Uterus (tissue), 4 donors: ENCODE measurements around the gene TYSND1. TPM values are rescaled to one million over a fixed set of nuclear protein-coding genes. Genes with fewer than 3 reads are reported as not detected.
A peak's percentile ranks its signal among the peaks of the same experiment; 100 is the strongest.

ENCODE experiments used
- DNase-seq, 2 donors: peaks; one replicate each; pipeline ENCODE4 v3.0.0-alpha.2; 2019 to 2020
- H3K27ac ChIP-seq, 2 donors: fragments of 200-600 bp; sonication (generic); 1 replicate in 1 of 2; 2 replicates in 1 of 2; pipeline ENCODE4 v1.5.1; 2016 to 2018
- H3K27me3 ChIP-seq, 2 donors: fragments of 200-600 bp; sonication (generic); one replicate each; pipeline ENCODE4 v1.5.1; 2018 to 2019; ENCODE audit warnings: control low read depth in 1 of 2
- H3K36me3 ChIP-seq, 2 donors: fragments of 200-600 bp; sonication (generic); one replicate each; pipeline ENCODE4 v1.5.1; 2019; ENCODE audit warnings: control low read depth in 1 of 2
- H3K4me1 ChIP-seq, 2 donors: fragments of 200-600 bp; sonication (generic); one replicate each; pipeline ENCODE4 v1.5.1; 2018 to 2019; ENCODE audit warnings: control low read depth in 1 of 2
- H3K4me3 ChIP-seq, 2 donors: fragments of 200-600 bp; sonication (generic); 1 replicate in 1 of 2; 2 replicates in 1 of 2; pipeline ENCODE4 v1.5.1; 2018 to 2019; ENCODE audit warnings: mild to moderate bottlenecking in 1 of 2
- H3K9me3 ChIP-seq, 2 donors: fragments of 200-600 bp; sonication (generic); one replicate each; pipeline ENCODE4 v1.5.1; 2019; ENCODE audit warnings: control low read depth in 1 of 2
- POLR2A ChIP-seq, 2 donors: fragments of 450-650 bp; IDR thresholded peaks; one replicate each; pipeline ENCODE4 v1.6.1; 2016; ENCODE audit warnings: antibody characterized with exemption in 2 of 2, mild to moderate bottlenecking in 1 of 2, moderate library complexity in 1 of 2
- intact Hi-C: fragments of 100-400 bp; cut with DNase I; formaldehyde crosslinking; loops from one replicate; pipeline ENCODE4 v1.15.1; 2023; ENCODE audit warnings: low total_unique reads
- total RNA-seq, 4 donors: library from RNA; depleted of rRNA in 3 of 4; stranded (reverse); fragments of >200 nt in 3 of 4; gene quantifications; one replicate each; pipeline versions ENCODE4 v1.1.0 to v1.2.4, GENCODE V29; 2014 to 2023
- TF ChIP-seq, protein P1 (sequence below), 4 experiments: fragments of 200-600 bp in 2 of 4; fragments of 450-650 bp in 2 of 4; sonication (generic) in 2 of 4; IDR thresholded peaks; one replicate each; pipeline ENCODE4 v1.5.1; 2016 to 2019; ENCODE audit warnings: antibody characterized with exemption in 4 of 4, mild to moderate bottlenecking in 2 of 4, moderate library complexity in 1 of 4
- donor health status: DM: yes; HTN: yes; CAD: no.

TYSND1 gene
- total RNA-seq, 4 donors from 2014 or later, result 5.4 to 15.9 (median 12.7) TPM

DNA sequence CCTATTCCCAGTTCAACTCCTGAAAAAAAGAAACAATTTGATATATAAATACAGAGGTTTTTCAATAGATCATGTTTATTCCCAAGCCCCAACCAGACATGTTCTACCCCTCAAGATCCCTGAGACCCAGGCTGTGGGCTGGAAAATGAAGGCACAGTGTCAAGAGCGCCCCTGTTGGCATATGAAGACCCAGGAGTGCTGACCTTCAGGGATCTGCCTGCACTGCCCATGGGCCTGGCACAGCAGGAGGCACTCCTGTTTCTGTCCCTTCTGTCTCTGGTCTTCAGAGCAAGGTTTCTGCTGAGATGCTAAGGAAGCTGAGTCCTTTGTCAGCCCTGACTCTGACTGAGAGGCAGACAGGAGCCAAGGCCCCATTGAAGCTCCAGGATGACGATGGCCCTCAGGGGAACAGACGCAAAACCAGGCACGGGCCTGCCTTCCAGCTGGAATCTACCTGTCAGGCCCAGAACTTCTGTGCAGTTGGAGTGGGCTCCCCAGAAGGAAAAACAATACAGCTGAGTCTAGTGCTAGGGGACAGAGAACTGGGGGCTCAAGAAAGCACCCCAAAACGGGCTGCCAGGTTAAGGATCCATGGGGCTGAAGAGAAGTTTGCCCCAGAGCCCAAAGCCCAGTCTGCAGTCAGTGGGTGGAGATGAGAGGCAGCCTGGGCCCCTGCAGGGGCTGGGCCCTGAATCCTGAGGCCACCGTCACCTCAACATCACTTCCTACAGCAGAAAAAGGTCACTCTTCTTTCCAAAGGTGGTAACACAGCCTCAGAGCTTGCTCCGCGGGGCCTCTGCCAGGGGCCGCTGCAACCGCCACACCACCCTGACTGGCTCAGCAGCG is 7.1 kb downstream of the TYSND1 start:
- no peaks in the 10 kb centered on the region for H3K27me3 ChIP-seq
- H3K36me3 ChIP-seq, result no peaks in the 10 kb centered on the region
- H3K27ac ChIP-seq, result no peak overlapping the region
- DNase-seq, result no peak
- H3K4me3 ChIP-seq, result no peak overlapping the region
- intact Hi-C loops, result no loop called here
- TF ChIP-seq POLR2A (IDR thresholded peaks at IDR 0.05), result no peak
- TF ChIP-seq, protein P1, sequence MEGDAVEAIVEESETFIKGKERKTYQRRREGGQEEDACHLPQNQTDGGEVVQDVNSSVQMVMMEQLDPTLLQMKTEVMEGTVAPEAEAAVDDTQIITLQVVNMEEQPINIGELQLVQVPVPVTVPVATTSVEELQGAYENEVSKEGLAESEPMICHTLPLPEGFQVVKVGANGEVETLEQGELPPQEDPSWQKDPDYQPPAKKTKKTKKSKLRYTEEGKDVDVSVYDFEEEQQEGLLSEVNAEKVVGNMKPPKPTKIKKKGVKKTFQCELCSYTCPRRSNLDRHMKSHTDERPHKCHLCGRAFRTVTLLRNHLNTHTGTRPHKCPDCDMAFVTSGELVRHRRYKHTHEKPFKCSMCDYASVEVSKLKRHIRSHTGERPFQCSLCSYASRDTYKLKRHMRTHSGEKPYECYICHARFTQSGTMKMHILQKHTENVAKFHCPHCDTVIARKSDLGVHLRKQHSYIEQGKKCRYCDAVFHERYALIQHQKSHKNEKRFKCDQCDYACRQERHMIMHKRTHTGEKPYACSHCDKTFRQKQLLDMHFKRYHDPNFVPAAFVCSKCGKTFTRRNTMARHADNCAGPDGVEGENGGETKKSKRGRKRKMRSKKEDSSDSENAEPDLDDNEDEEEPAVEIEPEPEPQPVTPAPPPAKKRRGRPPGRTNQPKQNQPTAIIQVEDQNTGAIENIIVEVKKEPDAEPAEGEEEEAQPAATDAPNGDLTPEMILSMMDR (IDR thresholded peaks at IDR 0.05), result no peak
- H3K9me3 ChIP-seq, result no peaks in the 10 kb centered on the region
- no peaks in the 10 kb centered on the region for H3K4me1 ChIP-seq

DNA sequence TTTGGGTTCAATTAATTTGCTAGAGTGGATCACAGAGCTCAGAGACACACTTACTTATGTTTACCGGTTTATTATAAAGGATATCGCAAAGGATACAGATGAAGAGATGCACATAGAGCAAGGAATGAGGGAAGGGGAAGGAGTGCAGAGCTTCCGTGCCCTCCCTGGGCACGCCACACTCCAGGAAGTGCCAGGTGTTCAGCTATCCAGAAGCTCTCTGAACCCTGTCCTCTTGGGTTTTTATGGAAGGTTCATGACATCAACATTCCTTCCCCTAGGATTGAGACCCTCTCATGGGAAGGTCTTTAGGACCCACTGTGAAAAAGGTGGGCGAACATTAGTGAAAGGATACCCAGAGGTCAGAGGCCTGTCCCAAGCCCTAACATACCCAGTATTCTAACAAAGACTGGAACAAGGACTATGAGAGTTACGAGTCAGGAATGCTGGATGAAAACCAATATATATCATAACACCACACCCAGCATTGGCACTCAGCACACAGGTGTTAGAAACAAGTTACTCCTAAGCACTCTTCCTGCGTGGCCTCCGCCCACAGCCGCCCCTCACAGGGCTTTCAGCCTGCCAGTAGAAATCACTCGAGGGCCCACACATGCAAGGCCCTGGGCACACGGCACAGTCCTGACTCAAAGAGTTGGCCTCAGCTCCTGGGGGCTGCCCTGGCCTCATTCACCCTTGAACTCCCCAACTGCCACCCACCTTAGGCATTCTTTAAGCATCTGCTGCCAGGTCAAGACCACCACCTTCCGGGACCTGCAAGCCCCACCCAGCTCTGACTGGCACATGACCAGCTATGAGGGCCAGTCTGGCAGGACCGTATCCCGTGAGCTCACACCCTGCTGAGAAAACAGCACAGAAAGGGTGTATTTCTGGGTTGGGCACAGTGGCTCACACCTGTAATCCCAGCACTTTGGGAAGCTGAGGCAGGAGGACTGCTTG is 8.3 kb downstream of the TYSND1 start:
- Histone ChIP-seq H3K27me3 (no peaks in the 10 kb centered on the region), H3K9me3 (no peaks in the 10 kb centered on the region), H3K4me3 (no peak overlapping the region), H3K4me1 (peaks cover 0 to 3% of the 10 kb centered on the region in 2 donors), H3K27ac (no peak overlapping the region), H3K36me3 (no peaks in the 10 kb centered on the region)
- intact Hi-C loops, result no loop called here
- DNase-seq, result peak in 1 of 2 donors; percentile 10
- TF ChIP-seq POLR2A (IDR thresholded peaks at IDR 0.05), result no peak
- TF ChIP-seq, protein P1 (IDR thresholded peaks at IDR 0.05), result no peak

DNA sequence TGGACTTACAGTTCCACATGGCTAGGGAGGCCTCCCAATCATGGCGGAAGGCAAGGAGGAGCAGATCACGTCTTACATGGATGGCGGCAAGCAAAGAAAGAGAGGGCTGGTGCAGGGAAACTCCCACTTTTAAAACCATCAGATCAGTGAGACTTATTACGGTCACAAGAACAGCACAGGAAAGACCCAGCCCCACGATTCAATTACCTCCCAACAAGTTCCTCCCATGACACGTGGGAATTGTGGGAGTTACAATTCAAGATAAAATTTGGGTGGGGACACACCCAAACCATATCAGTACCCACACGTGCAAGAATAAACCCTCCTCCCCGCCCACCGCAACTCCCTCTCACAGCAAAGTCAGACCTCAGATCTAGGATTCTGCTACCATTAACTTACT is 9.4 kb downstream of the TYSND1 start:
- Histone ChIP-seq H3K4me3 (no peak overlapping the region), H3K4me1 (peaks cover 0 to 5% of the 10 kb centered on the region in 2 donors), H3K27ac (no peak overlapping the region), H3K27me3 (no peaks in the 10 kb centered on the region), H3K9me3 (no peaks in the 10 kb centered on the region), H3K36me3 (no peaks in the 10 kb centered on the region)
- DNase-seq, result peak in 1 of 2 donors; percentile 2
- TF ChIP-seq, protein P1 (IDR thresholded peaks at IDR 0.05), result no peak
- TF ChIP-seq POLR2A (IDR thresholded peaks at IDR 0.05), result no peak
- intact Hi-C loops, result no loop called here

DNA sequence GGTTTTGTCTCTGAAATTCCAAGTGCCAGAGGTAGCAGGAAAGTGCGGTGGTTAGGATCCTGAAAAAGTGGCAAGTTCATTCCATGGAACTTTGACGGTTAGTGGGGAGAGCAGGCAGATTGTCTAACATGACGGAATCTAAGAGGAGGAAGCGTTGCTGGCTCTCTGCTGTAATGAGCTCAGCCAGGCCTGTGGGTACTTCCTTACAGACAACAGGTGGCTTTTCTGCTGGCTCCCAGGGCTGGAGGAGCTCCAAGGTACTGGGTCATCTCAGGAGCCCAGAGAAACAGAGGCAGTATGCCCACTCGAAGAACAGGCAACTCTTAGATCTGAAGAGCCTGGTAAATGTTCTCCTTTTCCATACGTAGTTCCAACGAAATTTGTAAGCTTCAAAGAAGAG is 10.8 kb downstream of the TYSND1 start:
- H3K9me3 ChIP-seq, result no peaks in the 10 kb centered on the region
- peak in 1 of 2 donors; percentile 5 for DNase-seq
- intact Hi-C loops, result no loop called here
- H3K27ac ChIP-seq, result no peak overlapping the region
- H3K4me3 ChIP-seq, result no peak overlapping the region
- H3K36me3 ChIP-seq, result no peaks in the 10 kb centered on the region
- TF ChIP-seq, protein P1 (IDR thresholded peaks at IDR 0.05), result no peak
- TF ChIP-seq POLR2A (IDR thresholded peaks at IDR 0.05), result no peak
- peaks cover 0 to 5% of the 10 kb centered on the region in 2 donors for H3K4me1 ChIP-seq
- no peaks in the 10 kb centered on the region for H3K27me3 ChIP-seq
